HG02943 (cell line): ENCODE data around the gene NUTM1.
"Not testable (repeated sequence)": the region's sequence is repeated elsewhere in the genome, so short reads cannot be mapped to it uniquely, and the experiment has no call there.

ENCODE experiments used
- ATAC-seq: cut with Tn5 transposase; IDR thresholded peaks from one replicate; pipeline ENCODE4 v1.9.1; 2021; ENCODE audit warnings: mild to moderate bottlenecking, low read depth, moderate library complexity; ENCODE audit not compliant: unreplicated experiment

Gene NUTM1

DNA sequence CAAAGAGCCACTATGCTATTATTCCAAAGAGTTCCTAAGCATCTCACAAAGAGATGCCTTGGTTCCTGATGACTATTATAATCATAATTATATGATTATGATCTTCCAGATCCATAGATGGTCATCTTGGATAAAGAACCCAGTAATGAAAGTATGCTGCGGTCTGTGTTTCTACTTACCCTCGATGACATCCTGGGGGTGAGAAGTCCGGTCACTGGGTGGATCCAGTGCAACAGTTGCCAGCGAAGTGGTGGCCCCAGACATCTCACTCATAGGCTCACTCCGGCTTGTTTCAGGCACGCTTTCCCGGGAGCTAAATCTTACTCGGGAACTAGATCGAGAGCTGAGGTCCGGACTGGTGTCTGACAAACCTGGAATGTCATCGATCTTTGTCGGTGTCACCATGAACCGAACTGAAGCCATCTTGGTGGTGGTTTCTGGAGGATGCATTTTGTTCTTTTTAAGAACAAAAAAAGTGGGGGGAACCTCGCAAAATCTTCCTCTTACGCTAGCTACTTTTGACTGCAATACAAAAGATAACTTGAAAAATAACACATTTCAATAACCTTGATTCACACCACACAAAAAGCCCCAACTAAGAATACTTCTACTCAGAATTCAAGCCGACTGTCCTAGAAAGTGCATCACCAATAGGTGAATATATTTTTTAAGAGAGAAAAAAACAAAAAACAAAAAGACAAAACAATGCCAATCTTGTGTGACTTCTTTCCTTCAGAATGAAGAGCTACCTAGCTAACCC, 6.7 kb upstream of the NUTM1 start:
- no peak for ATAC-seq

DNA sequence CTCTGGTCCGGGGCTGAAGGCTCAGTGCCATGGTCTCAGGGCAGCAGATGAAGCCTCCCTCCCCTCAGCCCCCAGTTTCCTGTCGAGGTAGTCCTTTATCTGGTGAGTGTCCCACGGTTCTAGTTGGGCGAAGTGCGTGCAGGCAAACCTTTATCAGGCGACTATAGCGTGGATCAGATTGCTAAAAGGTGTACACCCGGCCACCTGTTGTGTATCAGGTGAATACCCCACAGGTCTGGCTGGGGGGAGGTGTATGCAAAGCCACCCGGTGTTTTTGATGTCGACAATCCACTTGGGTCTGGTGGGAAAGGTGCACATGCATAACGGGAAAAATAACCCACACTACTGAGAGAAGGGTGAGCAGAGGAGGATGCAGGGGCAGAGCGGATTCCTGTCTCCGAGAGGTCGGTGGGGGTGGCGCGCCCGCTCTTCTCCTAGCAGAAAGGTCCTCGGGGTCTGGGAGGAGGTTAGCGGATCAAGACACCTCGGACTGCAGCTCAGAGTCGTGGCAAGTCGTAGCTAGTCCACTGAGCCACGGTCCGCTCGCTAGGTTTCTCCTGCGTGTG, 6.0 kb upstream of the NUTM1 start:
- peak; percentile 5 for ATAC-seq

DNA sequence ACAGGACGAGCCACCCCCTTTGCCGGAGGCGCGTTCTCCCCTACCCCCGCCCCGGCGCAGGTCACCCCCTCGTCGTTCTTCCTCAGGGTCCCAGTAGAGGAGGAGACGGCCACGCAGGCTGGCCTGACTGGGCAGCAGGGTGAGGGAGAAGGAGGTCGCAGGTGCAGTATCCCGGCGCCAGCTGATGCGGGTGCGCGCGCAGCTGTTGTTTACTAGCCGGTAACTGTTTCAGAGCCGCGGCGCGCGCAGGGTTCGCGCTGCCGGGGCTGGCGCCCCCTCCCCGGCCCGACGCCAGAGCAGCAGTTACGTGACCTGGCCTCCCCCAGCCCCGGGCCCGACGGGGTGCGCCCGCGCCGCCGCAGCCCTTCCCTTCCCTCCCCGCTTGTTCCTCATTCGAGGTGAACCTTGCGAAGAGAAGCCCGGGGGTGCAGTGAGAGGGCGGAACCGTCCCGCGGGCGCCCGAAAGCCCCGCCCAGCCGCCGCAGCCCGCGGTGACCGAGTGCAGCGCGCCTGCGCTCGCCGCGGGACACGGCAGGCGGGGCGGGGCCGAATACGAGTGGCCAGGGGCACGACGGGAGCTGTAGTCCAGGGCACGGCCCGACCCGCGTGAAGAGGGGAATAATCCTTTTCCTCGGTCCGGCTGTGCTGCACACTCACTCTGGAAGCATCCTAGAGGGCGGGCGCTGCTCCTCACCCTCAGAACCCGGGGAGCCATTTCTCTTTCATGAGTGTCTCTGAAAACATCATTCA, 5.4 kb upstream of the NUTM1 start, which contains the start of gene SLC12A6:
Gene SLC12A6 (minus strand): TSS at position 225 of the 750 bp plus-strand sequence. CDS start 1,101 bp downstream, outside the sequence.
- ATAC-seq, result peak; percentile 72

DNA sequence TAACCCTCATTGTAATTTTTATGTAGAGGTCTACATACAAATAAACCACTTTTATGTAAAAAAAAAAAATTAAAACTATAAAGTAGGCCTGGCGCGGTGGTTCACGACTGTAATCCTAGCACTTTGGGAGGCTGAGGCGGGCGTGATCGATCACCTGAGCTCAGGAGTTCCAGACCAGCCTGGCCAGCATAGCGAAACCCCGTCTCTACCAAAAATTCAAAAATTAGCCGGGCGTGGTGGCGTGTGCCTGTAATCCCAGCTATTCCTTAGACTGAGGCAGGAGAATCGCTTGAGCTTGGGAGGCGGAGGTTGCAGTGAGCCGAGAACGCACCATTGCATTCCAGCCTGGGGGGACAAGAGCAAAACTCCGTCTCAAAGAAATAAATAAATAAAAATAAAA, 4.8 kb upstream of the NUTM1 start:
- no peak for ATAC-seq

DNA sequence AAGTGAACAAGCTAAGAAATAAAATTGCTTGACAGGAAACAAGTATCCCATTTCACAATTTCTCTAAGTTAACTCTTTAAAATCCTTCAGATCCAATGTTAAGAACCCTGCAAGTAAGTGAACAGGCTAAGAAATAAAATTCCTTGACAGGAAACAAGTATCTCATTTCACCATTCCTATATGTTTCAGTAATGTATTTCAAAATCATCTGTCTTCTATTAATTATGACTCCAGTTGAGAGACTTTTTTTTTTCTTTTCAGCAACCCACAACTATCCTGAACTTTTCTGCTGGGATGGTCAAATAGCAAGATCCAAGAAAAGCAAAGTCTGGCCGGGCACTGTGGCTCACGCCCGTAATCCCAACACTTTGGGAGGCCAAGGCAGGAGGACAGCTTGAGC, 3.2 kb upstream of the NUTM1 start:
- ATAC-seq, result no peak

DNA sequence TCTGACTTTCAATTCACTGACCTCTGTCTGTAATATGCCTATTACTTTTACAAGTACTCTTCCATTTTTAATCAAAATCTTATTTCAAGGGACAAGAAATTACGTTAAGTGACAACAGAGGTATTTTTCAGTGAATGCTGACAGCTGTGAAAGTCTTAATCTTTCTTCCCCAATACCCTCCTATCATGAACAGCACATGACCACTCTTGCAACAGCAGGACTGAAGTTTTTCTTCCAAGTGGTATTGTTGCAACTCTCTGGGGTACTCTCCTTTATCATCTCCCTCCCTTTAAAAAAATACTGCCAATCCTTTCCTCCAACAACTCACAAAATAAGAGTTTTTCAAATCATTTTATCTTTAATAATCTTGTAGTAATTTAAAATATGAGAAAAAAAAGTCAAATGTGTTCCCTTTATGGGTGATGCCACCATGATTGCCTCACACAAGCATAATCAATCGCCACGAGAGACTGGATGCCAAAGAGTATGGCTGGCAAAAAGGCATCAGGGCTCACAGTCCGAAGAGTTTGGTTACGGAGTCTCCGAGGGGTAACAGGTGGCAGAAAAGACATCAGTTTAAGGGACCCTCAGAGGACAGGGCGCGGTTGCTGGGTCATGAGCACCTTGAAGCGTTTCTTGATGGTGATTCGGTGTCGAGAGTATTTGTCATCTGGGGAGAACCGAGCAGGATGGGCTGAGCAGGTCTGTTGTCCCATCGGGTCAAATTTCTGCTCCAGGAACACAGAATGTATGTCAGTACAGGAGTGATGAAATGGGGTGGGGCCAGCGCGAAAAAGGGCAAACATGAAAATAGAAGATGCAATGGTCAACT, 1.5 kb upstream of the NUTM1 start:
- no peak for ATAC-seq

DNA sequence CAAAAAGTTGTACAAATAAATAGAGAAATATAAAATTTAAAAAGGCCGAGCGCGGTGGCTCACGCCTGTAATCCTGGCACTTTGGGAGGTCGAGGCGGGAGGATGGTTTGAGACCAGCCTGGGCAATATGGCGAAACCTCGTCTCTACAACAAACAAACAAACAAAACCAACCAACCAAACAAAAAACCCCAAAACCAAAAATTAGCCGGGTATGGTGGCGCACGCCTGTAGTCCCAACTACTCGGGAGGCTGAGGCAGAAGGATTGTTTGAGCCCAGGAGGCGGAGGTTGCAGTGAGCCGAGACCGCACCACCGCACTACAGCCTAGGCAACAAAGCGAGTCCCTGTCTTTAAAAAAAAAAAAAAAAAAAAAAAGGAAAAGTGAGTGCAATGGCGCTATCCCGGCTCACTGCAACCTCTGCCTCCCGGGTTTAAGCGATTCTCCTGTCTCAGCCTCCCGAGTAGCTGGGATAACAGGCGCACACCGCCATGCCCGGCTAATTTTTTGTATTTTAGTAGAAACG, 840 bp upstream of the NUTM1 start:
- ATAC-seq, result not testable (repeated sequence)

DNA sequence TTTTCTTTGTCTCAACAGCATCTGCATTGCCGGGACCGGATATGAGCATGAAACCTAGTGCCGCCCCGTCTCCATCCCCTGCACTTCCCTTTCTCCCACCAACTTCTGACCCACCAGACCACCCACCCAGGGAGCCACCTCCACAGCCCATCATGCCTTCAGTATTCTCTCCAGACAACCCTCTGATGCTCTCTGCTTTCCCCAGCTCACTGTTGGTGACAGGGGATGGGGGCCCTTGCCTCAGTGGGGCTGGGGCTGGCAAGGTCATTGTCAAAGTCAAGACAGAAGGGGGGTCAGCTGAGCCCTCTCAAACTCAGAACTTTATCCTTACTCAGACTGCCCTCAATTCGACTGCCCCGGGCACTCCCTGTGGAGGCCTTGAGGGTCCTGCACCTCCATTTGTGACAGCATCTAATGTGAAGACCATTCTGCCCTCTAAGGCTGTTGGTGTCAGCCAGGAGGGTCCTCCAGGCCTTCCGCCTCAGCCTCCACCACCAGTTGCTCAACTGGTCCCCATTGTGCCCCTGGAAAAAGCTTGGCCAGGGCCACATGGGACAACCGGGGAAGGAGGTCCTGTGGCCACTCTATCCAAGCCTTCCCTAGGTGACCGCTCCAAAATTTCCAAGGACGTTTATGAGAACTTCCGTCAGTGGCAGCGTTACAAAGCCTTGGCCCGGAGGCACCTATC, 5.0 kb downstream of the NUTM1 start:
- ATAC-seq, result no peak

DNA sequence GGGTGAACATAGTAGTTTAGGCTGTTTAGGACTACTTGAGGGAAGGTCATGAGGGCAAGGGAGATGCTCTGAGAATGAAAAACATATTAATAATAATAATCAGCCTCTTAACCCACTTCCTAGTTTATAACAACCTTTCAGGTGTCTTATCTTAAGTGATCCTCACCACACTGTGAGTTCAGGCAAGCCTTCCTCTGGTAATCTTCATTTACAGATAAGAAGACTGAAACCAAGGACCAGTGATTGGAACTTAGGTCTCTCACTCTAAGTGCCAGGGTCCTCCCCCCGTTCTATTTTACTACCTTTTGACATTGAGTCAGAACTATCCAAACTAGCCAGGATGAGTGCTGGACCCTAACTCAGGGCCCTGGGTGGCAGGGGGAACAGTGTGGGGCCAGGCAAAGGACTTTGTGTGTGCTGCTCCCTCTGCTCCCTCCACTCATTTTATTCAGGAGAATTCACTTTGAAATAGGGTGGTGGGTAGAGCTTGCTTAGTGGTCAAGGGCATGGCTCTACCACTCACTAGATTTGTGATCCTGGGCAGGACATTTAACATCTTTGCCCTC, 5.7 kb downstream of the NUTM1 start:
- no peak for ATAC-seq

DNA sequence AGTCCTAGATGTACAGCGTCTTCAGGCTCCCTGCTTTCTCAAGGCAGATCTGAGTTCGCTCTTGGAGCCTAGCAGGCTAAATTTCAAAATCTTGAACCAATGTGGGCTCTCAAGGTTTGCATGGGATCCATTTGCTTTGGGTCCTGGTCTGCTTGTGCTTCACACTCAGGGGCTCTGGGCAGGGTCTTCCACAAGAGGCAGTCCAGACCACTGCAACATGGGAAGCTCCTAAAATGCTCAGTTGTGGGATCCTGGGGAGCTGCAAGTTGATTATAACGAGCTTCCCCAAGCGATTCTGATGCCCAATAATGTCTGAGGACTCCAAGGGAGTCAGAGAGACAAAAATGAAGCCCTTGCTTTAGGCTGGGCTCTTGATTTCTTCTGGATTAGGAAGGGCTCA, 6.7 kb downstream of the NUTM1 start:
- no peak for ATAC-seq

DNA sequence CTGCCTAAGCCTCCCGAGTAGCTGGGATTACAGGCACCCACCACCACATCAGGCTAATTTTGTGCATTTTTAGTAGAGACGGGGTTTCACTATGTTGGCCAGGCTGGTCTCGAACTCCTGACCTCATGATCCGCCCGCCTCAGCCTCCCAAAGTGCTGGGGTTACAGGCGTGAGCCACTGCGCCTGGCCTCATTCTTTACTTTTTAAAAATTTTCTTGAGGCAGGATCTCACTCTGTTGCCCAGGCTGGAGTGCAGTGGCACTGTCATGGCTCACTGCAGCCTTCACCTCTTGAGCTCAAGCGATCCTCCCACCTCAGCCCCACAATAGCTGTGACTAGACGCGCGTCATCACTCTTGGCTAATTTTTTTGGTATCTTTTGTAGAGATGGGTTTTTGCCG, 9.9 kb downstream of the NUTM1 start:
- not testable (repeated sequence) for ATAC-seq

DNA sequence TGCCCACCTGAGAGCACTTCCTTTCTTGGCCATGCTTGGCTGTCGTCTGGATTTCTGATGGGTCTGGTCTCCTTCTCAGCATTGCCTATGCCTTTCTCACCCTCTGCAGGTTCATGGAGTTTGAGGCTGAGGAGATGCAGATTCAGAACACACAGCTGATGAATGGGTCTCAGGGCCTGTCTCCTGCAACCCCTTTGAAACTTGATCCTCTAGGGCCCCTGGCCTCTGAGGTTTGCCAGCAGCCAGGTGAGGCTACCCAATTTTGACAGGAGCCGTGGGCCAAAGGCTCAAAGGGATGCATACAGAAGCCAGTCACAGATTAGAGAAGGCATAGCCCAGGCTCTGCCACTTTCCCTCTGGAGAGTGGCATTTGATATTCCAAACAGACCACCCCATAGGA, 10.5 kb downstream of the NUTM1 start:
- no peak for ATAC-seq

DNA sequence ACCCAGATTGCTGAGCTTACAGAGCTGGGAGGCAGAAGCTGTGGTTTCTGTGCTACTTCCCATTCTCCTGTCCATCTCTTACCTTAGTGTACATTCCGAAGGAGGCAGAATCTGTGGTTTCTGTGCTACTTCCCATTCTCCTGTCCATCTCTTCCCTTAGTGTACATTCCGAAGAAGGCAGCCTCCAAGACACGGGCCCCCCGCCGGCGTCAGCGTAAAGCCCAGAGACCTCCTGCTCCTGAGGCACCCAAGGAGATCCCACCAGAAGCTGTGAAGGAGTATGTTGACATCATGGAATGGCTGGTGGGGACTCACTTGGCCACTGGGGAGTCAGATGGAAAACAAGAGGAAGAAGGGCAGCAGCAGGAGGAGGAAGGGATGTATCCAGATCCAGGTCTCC, 11.2 kb downstream of the NUTM1 start:
- ATAC-seq, result no peak

DNA sequence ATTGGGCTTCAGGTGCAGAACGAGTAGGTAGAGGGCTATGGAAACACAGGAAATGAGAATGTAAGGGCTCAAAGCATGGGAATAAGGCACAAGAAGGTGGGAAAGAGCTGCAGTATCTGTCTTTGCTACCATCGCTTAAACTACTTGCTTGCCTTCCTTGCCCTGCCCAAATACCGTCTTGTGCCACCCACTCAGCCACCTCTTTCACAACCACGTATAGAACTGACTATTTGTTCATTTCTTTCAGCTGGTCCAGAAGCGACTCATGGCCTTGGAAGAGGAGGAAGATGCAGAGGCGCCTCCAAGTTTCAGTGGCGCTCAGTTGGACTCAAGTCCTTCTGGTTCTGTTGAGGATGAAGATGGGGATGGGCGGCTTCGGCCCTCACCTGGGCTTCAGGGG, 12.1 kb downstream of the NUTM1 start:
- no peak for ATAC-seq

DNA sequence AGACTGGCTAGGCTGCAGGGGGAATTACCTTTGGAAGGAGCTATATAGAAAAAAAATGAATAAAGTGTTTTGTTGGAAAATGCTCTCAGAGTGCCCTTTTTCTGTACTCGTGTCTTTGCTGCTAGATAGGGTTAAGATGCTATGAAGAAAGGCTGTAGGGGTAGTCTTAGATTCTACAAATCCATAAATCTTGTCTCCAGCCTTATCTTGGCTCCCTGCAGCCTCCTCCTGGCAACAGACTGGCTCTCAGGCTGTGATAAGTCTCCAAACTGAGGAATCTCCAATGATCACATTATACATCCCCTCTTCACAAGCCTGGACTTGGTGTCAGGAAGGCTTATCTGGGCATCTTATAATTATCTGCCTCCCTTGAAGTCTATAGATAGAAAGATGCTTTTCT, 14.5 kb downstream of the NUTM1 start:
- ATAC-seq, result no peak

DNA sequence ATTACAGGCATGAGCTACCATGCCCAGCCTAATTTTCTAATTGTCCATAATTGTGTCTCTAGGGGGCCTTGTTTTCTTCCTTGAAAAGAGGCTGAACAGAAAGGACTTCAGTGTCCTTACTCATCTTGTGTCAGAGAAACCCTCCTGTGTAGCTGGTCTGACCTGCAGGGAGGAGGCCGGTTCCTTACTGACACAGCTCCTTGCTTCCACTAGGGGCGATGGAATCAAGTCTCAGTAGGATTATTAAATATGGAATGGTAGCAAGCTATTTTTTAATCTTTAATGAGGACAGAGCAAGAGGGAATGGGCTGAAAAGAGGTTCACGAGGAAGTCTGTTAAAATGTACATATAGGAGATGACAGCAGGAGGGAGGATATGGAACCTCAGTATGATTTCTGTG, 15.3 kb downstream of the NUTM1 start:
- ATAC-seq, result no peak

DNA sequence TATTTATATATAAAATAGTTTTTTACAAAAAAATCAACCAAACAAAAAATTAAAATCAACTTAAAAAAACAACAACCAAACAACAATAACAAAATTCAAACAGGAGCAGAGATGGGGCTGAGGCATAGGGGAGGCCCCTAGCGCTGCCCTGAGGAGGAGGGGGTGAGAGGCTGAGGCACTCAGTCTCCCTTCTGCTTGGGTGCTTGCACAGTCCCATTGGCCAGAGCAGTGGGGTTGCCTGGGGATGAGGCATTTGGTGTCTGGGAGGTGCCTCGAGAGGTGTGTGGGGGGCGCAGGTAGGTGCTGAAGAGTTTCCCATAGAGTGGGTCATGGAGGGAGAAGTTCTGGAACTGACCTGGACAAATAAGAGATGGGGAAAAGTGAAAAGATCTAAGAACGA, 15.8 kb downstream of the NUTM1 start:
- no peak for ATAC-seq

DNA sequence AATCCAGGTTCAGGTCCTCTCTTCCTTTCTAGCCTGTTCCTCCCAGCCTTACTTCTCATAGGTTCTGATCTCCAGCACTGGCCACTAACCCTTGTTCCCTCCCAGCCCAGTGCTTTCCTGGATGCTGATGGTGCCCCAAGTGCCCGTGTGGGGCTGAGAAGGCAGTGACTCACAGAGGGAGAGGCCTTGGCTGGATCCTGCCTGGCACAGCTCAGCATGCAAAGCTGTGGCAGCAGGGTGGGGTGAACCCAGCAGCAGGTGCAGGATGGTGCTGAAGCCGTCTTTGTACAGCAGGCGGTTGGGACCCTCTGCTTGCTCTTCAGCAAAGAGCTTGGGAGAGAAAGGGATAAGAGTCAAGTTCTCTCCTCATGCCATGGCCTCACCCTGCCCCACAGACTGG, 16.3 kb downstream of the NUTM1 start:
- ATAC-seq, result no peak

DNA sequence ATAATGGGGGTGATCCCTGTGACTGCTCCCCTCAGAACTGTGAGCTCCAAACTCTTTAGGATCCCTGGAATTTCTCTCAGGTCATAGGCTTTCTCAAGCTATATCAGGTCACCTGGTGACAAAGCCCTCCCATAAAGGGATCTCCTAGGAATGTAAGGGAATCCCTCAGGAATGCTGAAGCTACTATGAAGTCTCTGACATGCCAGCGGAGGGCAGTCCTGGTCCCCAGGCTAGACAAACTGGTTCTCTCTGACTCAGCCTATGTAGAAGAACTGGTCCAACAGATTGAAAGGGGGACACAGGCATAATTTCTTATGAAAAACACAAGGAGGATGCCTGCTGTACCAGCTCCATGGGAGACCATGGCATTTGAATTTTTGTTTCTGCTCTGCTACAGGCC, 17.2 kb downstream of the NUTM1 start:
- no peak for ATAC-seq

DNA sequence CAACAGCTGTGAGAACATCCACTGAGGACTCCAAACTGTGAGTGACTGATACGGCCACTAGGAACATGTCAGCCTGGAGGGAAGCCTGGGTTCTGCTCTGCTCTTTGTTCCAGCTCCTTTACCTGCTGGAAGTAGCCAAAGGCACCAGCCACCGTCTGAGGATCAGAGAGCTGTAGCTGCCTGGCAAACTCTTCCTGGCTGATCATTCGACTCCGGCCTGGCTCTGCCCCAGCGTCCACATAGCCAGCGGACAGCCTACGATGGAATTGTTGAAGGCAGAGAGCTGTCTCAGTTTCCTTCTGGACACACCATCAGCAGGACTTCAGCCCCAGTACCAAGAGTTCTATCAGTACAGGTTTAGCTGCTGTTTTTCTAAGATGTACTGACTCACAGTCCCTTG, 18.2 kb downstream of the NUTM1 start:
- no peak for ATAC-seq
